Caco-2 (cell line): ENCODE measurements around the gene SRA1. TPM values are rescaled to one million over a fixed set of nuclear protein-coding genes. Genes with fewer than 3 reads are reported as not detected.
A peak's percentile ranks its signal among the peaks of the same experiment; 100 is the strongest.

Source experiments
- BruUV-seq: library from RNA; stranded (reverse); fragments of 400-500 nt; replicated peaks from 2 replicates; lab custom pipeline; 2021; lab: Mats Ljungman, UMichigan
- CTCF ChIA-PET: fragments of 300-600 bp; sonication (Branson Sonifier 250); formaldehyde crosslinking; loops from one replicate; lab custom pipeline; 2022; ENCODE audit warnings: antibody characterized with exemption; lab: Charles Lee
- POLR2A ChIA-PET: fragments of 300-600 bp; sonication (Branson Sonifier 250); formaldehyde crosslinking; loops from one replicate; lab custom pipeline; 2022; ENCODE audit warnings: antibody characterized with exemption; lab: Charles Lee
- DNase-seq, 2 experiments: peaks; one replicate each; pipeline versions ENCODE4 v3.0.0 to v3.0.0-alpha.2; 2020 to 2022
- H3K27me3 ChIP-seq: replicated peaks from 2 replicates; pipeline ENCODE4 v1.6.0; 2011; ENCODE audit warnings: low read length; ENCODE audit not compliant: control insufficient read depth, insufficient read depth
- H3K36me3 ChIP-seq: 2 replicates; pipeline ENCODE4 v1.5.1; 2011; ENCODE audit warnings: low read length; ENCODE audit not compliant: control insufficient read depth, insufficient read depth
- H3K4me1 ChIP-seq: fragments of 250-450 bp; sonication (Bioruptor Pico); 2 replicates; pipeline ENCODE4 v1.5.1; 2020; ENCODE audit warnings: mild to moderate bottlenecking
- H3K4me3 ChIP-seq: 2 replicates; pipeline ENCODE4 v1.5.1; 2011; ENCODE audit warnings: low read depth, mild to moderate bottlenecking, control low read depth, low read length
- H3K9me3 ChIP-seq: fragments of 250-450 bp; sonication (Bioruptor Pico); 2 replicates; pipeline ENCODE4 v1.5.1; 2020; ENCODE audit warnings: mild to moderate bottlenecking, moderate library complexity
- H3K27ac Mint-ChIP-seq: one replicate; pipeline ENCODE4 v1.8.0; 2022; ENCODE audit warnings: mixed read lengths; ENCODE audit not compliant: unreplicated experiment
- H3K27me3 Mint-ChIP-seq: one replicate; pipeline ENCODE4 v1.8.0; 2022; ENCODE audit warnings: mixed read lengths; ENCODE audit not compliant: insufficient read depth, unreplicated experiment
- H3K36me3 Mint-ChIP-seq: one replicate; pipeline ENCODE4 v1.8.0; 2022; ENCODE audit warnings: mild to moderate bottlenecking, mixed read lengths; ENCODE audit not compliant: insufficient read depth, unreplicated experiment
- H3K4me1 Mint-ChIP-seq: one replicate; pipeline ENCODE4 v1.8.0; 2022; ENCODE audit warnings: low read depth, mixed read lengths; ENCODE audit not compliant: unreplicated experiment
- H3K4me3 Mint-ChIP-seq: one replicate; pipeline ENCODE4 v1.8.0; 2022; ENCODE audit warnings: mild to moderate bottlenecking, moderate library complexity, mixed read lengths; ENCODE audit not compliant: unreplicated experiment
- H3K9me3 Mint-ChIP-seq: one replicate; pipeline ENCODE4 v1.8.0; 2022; ENCODE audit warnings: mixed read lengths; ENCODE audit not compliant: unreplicated experiment
- intact Hi-C: fragments of 100-400 bp; cut with micrococcal nuclease; formaldehyde crosslinking; loops from one replicate; pipeline ENCODE4 v1.10.0; 2022; ENCODE audit not compliant: unreplicated experiment
- total RNA-seq: library from RNA; stranded (reverse); gene quantifications from 2 replicates; pipeline ENCODE4 v1.2.3, GENCODE V29; 2022
- TF ChIP-seq, protein P1 (sequence below), 2 experiments: fragments of 200-600 bp in 1 of 2; IDR thresholded peaks; 1 replicate in 1 of 2; 2 replicates in 1 of 2; pipeline versions ENCODE4 v1.5.1 to v1.8.0; 2011 to 2022; ENCODE audit warnings: antibody characterized with exemption in 1 of 2, control low read depth in 1 of 2, inconsistent platforms in 1 of 2, low read depth in 1 of 2, low read length in 1 of 2, mild to moderate bottlenecking in 1 of 2, moderate library complexity in 1 of 2; ENCODE audit not compliant: insufficient read depth in 1 of 2, severe bottlenecking in 1 of 2, unreplicated experiment in 1 of 2

SRA1 gene
- total RNA-seq, 1 experiment from 2014 or later = 50.3 TPM

DNA sequence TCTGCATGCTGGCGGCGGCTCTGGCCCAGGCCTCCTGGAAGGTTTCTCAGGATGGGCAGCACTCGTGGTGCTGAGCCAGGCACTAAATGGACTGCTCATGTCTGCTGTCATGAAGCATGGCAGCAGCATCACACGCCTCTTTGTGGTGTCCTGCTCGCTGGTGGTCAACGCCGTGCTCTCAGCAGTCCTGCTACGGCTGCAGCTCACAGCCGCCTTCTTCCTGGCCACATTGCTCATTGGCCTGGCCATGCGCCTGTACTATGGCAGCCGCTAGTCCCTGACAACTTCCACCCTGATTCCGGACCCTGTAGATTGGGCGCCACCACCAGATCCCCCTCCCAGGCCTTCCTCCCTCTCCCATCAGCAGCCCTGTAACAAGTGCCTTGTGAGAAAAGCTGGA is 10.6 kb upstream of the SRA1 start:
- POLR2A ChIA-PET = no interaction called here
- H3K27ac Mint-ChIP-seq = no peak overlapping the region

DNA sequence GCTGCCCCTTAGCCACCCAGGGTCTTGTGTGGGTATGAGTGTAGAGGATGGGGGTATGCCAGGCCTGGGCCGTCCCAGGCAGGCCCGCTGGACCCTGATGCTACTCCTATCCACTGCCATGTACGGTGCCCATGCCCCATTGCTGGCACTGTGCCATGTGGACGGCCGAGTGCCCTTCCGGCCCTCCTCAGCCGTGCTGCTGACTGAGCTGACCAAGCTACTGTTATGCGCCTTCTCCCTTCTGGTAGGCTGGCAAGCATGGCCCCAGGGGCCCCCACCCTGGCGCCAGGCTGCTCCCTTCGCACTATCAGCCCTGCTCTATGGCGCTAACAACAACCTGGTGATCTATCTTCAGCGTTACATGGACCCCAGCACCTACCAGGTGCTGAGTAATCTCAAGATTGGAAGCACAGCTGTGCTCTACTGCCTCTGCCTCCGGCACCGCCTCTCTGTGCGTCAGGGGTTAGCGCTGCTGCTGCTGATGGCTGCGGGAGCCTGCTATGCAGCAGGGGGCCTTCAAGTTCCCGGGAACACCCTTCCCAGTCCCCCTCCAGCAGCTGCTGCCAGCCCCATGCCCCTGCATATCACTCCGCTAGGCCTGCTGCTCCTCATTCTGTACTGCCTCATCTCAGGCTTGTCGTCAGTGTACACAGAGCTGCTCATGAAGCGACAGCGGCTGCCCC is 10.0 kb upstream of the SRA1 start:
- Histone ChIP-seq H3K4me3 (no peak overlapping the region), H3K9me3 (no peaks in the 10 kb centered on the region), H3K4me1 (peaks cover 7% of the 10 kb centered on the region; the same call in 1 of the 2 replicates), H3K36me3 (no peaks in the 10 kb centered on the region), H3K27me3 (no peaks in the 10 kb centered on the region)
- H3K36me3 Mint-ChIP-seq = peaks cover 50% of the 10 kb centered on the region
- intact Hi-C loops = no loop called here
- no TSS peak for BruUV-seq
- H3K9me3 Mint-ChIP-seq = no peaks in the 10 kb centered on the region
- H3K27ac Mint-ChIP-seq = no peak overlapping the region
- CTCF ChIA-PET = no interaction called here
- POLR2A ChIA-PET = no interaction called here
- TF ChIP-seq, protein P1, sequence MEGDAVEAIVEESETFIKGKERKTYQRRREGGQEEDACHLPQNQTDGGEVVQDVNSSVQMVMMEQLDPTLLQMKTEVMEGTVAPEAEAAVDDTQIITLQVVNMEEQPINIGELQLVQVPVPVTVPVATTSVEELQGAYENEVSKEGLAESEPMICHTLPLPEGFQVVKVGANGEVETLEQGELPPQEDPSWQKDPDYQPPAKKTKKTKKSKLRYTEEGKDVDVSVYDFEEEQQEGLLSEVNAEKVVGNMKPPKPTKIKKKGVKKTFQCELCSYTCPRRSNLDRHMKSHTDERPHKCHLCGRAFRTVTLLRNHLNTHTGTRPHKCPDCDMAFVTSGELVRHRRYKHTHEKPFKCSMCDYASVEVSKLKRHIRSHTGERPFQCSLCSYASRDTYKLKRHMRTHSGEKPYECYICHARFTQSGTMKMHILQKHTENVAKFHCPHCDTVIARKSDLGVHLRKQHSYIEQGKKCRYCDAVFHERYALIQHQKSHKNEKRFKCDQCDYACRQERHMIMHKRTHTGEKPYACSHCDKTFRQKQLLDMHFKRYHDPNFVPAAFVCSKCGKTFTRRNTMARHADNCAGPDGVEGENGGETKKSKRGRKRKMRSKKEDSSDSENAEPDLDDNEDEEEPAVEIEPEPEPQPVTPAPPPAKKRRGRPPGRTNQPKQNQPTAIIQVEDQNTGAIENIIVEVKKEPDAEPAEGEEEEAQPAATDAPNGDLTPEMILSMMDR (IDR thresholded peaks at IDR 0.05; ENCODE audit: insufficient read depth in 1 of 2, low read depth in 1 of 2, low read length in 1 of 2, severe bottlenecking in 1 of 2, unreplicated experiment in 1 of 2) = no peak
- no peak for DNase-seq
- H3K27me3 Mint-ChIP-seq = no peaks in the 10 kb centered on the region
- peak overlapping the region; percentile 48 for H3K4me3 Mint-ChIP-seq
- H3K4me1 Mint-ChIP-seq = peaks cover 6% of the 10 kb centered on the region

More for the DNA sequence above, 10.6 kb upstream of the SRA1 start:
- H3K27me3 Mint-ChIP-seq = no peaks in the 10 kb centered on the region
- Histone ChIP-seq H3K36me3 (no peaks in the 10 kb centered on the region), H3K9me3 (no peaks in the 10 kb centered on the region), H3K4me1 (peaks cover 7% of the 10 kb centered on the region; the same call in 1 of the 2 replicates), H3K27me3 (no peaks in the 10 kb centered on the region), H3K4me3 (no peak overlapping the region)
- H3K4me3 Mint-ChIP-seq = no peak overlapping the region
- no peaks in the 10 kb centered on the region for H3K9me3 Mint-ChIP-seq
- intact Hi-C loops = no loop called here
- TF ChIP-seq, protein P1 (IDR thresholded peaks at IDR 0.05; ENCODE audit: insufficient read depth in 1 of 2, low read depth in 1 of 2, low read length in 1 of 2, severe bottlenecking in 1 of 2, unreplicated experiment in 1 of 2) = no peak
- DNase-seq = no peak
- CTCF ChIA-PET = no interaction called here
- no TSS peak for BruUV-seq
- H3K36me3 Mint-ChIP-seq = peaks cover 50% of the 10 kb centered on the region
- H3K4me1 Mint-ChIP-seq = peaks cover 6% of the 10 kb centered on the region

DNA sequence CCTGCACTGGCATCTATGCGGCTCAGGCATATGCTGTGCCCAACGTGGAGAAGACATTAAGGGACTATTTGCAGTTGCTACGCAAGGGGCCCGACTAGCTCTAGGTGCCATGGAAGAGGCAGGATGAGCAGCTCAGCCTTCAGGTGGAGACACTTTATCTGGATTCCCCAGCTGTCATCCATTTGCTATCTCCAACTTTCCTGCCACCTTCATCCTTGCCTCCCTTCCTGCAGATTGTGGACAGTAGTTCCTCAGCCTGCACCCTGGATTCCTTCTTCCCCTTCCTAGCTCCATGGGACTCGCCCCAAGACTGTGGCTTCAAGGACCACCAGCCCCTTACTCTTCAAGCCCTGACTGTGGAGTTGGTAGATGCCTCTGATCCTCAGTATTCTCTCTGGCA is 9.4 kb upstream of the SRA1 start:
- no peaks in the 10 kb centered on the region for H3K36me3 ChIP-seq
- no peak for DNase-seq
- H3K27me3 ChIP-seq = no peaks in the 10 kb centered on the region
- ChIA-PET CTCF (no interaction called here), POLR2A (no interaction called here)
- TF ChIP-seq, protein P1 (IDR thresholded peaks at IDR 0.05; ENCODE audit: insufficient read depth in 1 of 2, low read depth in 1 of 2, low read length in 1 of 2, severe bottlenecking in 1 of 2, unreplicated experiment in 1 of 2) = no peak
- BruUV-seq = no TSS peak
- peaks cover 50% of the 10 kb centered on the region for H3K36me3 Mint-ChIP-seq
- no peak overlapping the region for H3K27ac Mint-ChIP-seq
- intact Hi-C loops = no loop called here
- H3K4me1 Mint-ChIP-seq = peaks cover 6% of the 10 kb centered on the region
- H3K9me3 ChIP-seq = no peaks in the 10 kb centered on the region
- H3K4me1 ChIP-seq = peaks cover 7% of the 10 kb centered on the region; the same call in 1 of the 2 replicates
- no peaks in the 10 kb centered on the region for H3K27me3 Mint-ChIP-seq
- no peaks in the 10 kb centered on the region for H3K9me3 Mint-ChIP-seq
- no peak overlapping the region for H3K4me3 ChIP-seq
- H3K4me3 Mint-ChIP-seq = peak overlapping the region; percentile 48
